Bronchial smooth muscle cell (primary cell): ENCODE data around the gene SESN1. TPM values are rescaled to one million over a fixed set of nuclear protein-coding genes. Genes with fewer than 3 reads are reported as not detected.

Experiments
- total RNA-seq: library from RNA; depleted of rRNA; stranded (reverse); fragments of >200 nt; gene quantifications from 2 replicates; pipeline ENCODE4 v1.2.1, GENCODE V29; 2014

The SESN1 gene
- 26.5 and 32.5 TPM in 2 replicates for total RNA-seq

DNA sequence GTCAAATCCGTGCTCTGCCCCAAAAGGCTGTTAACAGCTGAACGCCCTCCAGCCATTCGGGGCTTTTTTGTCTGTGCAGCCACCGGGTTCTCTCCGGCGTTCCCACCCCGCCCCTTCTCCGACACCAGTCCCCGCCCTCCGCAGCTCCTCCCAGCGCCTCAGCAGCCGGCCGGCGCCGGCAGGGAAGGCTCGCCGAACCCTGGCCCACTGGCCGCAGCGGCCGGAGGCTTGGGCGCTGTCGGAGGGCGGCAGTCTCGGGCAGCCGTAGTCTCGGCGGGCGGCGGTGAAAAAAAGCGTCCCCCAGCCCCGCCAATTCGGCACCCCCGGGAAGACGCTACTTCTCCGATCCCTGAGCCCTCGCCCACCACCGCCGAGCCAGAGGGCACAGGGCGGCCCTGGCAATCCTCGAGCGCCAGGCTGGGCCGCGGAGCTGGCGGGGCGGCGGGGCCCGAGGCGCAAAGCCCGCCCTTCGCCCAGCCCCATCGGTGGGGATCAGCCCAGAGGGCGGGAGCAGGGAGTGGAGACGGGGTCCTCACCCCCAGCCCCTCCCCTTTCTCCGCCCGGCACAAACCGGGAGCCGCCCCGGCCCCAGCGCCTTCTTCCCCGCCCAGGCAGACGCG is at the start of gene SESN1:
Gene SESN1 (minus strand): TSS at position 431 of the 620 bp plus-strand sequence. CDS start 773 bp downstream, outside the sequence.

DNA sequence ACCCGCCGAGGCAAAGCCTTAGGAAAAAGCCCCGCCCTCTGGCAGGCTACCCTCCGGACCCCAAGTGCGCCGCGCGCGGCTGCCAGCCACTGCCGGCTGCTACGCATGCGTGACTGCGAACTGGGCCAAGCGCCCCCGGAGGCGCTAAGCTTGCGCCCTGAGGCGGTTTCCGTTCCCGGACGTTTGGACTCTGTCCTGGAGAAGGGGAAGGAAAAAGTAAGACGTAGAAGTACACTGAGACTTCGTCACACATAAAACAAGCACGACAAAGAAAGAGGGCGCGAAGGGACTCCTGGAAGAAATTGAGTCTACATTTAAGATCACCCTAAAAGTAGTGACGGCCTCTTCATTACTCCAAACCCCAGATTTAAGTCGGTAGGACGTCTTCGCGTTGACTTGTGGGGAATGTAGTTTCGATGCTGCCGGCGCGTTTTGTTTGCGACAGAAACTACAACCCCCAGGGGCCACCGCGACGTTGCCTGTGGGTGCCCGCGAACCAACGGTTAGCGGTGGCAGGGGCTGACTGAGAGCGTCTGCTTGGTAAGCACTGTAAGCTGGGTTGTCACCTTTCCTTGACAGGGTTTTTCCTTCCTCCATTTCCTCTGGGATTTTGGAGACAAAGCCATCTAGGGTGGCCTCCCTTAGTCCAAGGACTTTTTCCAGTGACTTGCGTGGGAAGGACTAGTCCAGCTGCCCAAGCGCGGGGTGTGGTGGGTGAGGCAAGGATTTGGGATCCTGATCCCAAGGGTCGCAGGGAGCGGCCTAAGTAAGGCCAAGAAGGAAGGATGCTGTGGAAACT is 589 bp upstream of the SESN1 start, which contains the start of gene CEP57L1:
Gene CEP57L1 (plus strand): TSS at position 472 of the 799 bp plus-strand sequence. CDS start 49,715 bp downstream, outside the sequence.

Other genes starting within 250 kb of the SESN1 start
- 1.6 and 2.7 TPM in 2 replicates for gene ARMC2, start 246.4 kb downstream of the SESN1 start, total RNA-seq
- 18.8 and 23.5 TPM in 2 replicates for gene CEP57L1, start 661 bp upstream of the SESN1 start, total RNA-seq